ENCODE measurements around the gene LUZP2.
A peak's percentile ranks its signal among the peaks of the same experiment; 100 is the strongest.

The LUZP2 gene

GRCh38 chr11:24496386-24496735, 492 bp upstream of the LUZP2 start:
- peak overlapping the region; percentile 69 for H3K27ac ChIP-seq
- no peak for TF ChIP-seq ZFX (IDR thresholded peaks at IDR 0.05)
- TF ChIP-seq CTCF (conservative IDR thresholded peaks at IDR 0.05) = no peak

GRCh38 chr11:24497831-24498230, 978 bp downstream of the LUZP2 start:
- TF ChIP-seq CTCF (conservative IDR thresholded peaks at IDR 0.05) = no peak
- TF ChIP-seq ZFX (IDR thresholded peaks at IDR 0.05) = no peak
- no peak overlapping the region for H3K27ac ChIP-seq

- no peak for TF ChIP-seq CTCF (conservative IDR thresholded peaks at IDR 0.05)
- no peak for TF ChIP-seq ZFX (IDR thresholded peaks at IDR 0.05)
- H3K27ac ChIP-seq = no peak overlapping the region
Measured at GRCh38 chr11:24502425-24502824, 5.6 kb downstream of the LUZP2 start.

GRCh38 chr11:24509114-24509513, 12.3 kb downstream of the LUZP2 start:
- TF ChIP-seq CTCF (conservative IDR thresholded peaks at IDR 0.05) (peak; percentile 25), ZFX (IDR thresholded peaks at IDR 0.05) (no peak)
- H3K27ac ChIP-seq = no peak overlapping the region

- TF ChIP-seq ZFX (IDR thresholded peaks at IDR 0.05) (no peak), CTCF (conservative IDR thresholded peaks at IDR 0.05) (no peak)
Measured at GRCh38 chr11:24511511-24511910, 14.7 kb downstream of the LUZP2 start.

GRCh38 chr11:24513479-24514218, 16.8 kb downstream of the LUZP2 start:
- H3K27ac ChIP-seq = no peak overlapping the region
- TF ChIP-seq CTCF (conservative IDR thresholded peaks at IDR 0.05) = no peak
- TF ChIP-seq ZFX (IDR thresholded peaks at IDR 0.05) = no peak

More at GRCh38 chr11:24511511-24511910, 14.7 kb downstream of the LUZP2 start:
- H3K27ac ChIP-seq = no peak overlapping the region

- H3K27ac ChIP-seq = no peak overlapping the region
- TF ChIP-seq CTCF (conservative IDR thresholded peaks at IDR 0.05) = no peak
- no peak for TF ChIP-seq ZFX (IDR thresholded peaks at IDR 0.05)
Measured at GRCh38 chr11:24514219-24514594, 17.4 kb downstream of the LUZP2 start.
